IMR-90 (cell line): Measurements from ENCODE around the gene RCN2. TPM values are rescaled to one million over a fixed set of nuclear protein-coding genes. Genes with fewer than 3 reads are reported as not detected.

ENCODE experiments used
- ATAC-seq: fragments of 200-7000 bp; cut with Tn5 transposase; 2 replicates; pipeline ENCODE4 v1.9.1; 2020; ENCODE audit warnings: low read depth, mild to moderate bottlenecking, moderate library complexity
- BruUV-seq: library from RNA; stranded (reverse); fragments of 400-500 nt; replicated peaks from 2 replicates; lab custom pipeline; 2021; lab: Mats Ljungman, UMichigan
- CTCF ChIA-PET: fragments of 300-600 bp; formaldehyde crosslinking; extraction: SDS; loops from one replicate; lab custom pipeline; 2021; ENCODE audit warnings: antibody characterized with exemption; lab: Yijun Ruan, JAX
- POLR2A ChIA-PET: fragments of 300-600 bp; sonication (Branson Sonifier 250); formaldehyde crosslinking; loops from one replicate; lab custom pipeline; 2022; ENCODE audit warnings: antibody characterized with exemption; ENCODE audit not compliant: unreplicated experiment; lab: Charles Lee
- DNase-seq: peaks from one replicate; pipeline ENCODE4 v3.0.0; 2013
- H2AFZ ChIP-seq: replicated peaks from 2 replicates; pipeline ENCODE3; 2013; ENCODE audit warnings: low read length, mild to moderate bottlenecking; ENCODE audit not compliant: poor library complexity
- H2AK5ac ChIP-seq: 2 replicates; pipeline ENCODE4 v1.6.1; 2013; ENCODE audit warnings: low read depth, low read length, inconsistent platforms
- H2AK9ac ChIP-seq: replicated peaks from 2 replicates; pipeline ENCODE3; 2013; ENCODE audit warnings: mild to moderate bottlenecking, low read depth, low read length, moderate library complexity; ENCODE audit not compliant: poor library complexity
- H2BK120ac ChIP-seq: 2 replicates; pipeline ENCODE4 v1.6.1; 2013; ENCODE audit warnings: low read depth, low read length, inconsistent platforms
- H2BK15ac ChIP-seq: 3 replicates; pipeline ENCODE4 v1.6.1; 2013; ENCODE audit warnings: low read depth, low read length, inconsistent platforms
- H2BK20ac ChIP-seq: 2 replicates; pipeline ENCODE4 v1.6.1; 2013; ENCODE audit warnings: low read depth, mild to moderate bottlenecking, inconsistent platforms, low read length, moderate library complexity
- H2BK5ac ChIP-seq: 2 replicates; pipeline ENCODE4 v1.6.1; 2013; ENCODE audit warnings: mild to moderate bottlenecking, low read depth, low read length, inconsistent platforms; ENCODE audit not compliant: poor library complexity, severe bottlenecking
- H3K14ac ChIP-seq: replicated peaks from 2 replicates; pipeline ENCODE4 v1.6.1; 2013; ENCODE audit warnings: low read depth, low read length, inconsistent platforms
- H3K18ac ChIP-seq: 2 replicates; pipeline ENCODE4 v1.6.1; 2013; ENCODE audit warnings: low read depth, low read length, control low read depth
- H3K23ac ChIP-seq: 2 replicates; pipeline ENCODE4 v1.6.1; 2013; ENCODE audit warnings: low read depth, low read length, inconsistent platforms
- H3K27ac ChIP-seq: 2 replicates; pipeline ENCODE4 v1.5.1; 2013; ENCODE audit warnings: mild to moderate bottlenecking, control low read depth, low read length; ENCODE audit not compliant: insufficient read depth
- H3K27me3 ChIP-seq: 2 replicates; pipeline ENCODE4 v1.6.1; 2013; ENCODE audit warnings: low read length; ENCODE audit not compliant: control insufficient read depth, insufficient read depth
- H3K36me3 ChIP-seq: 2 replicates; pipeline ENCODE4 v1.6.1; 2013; ENCODE audit warnings: low read length, mixed read lengths; ENCODE audit not compliant: control insufficient read depth, insufficient read depth
- H3K4ac ChIP-seq: 2 replicates; pipeline ENCODE4 v1.6.1; 2013; ENCODE audit warnings: low read depth, low read length, inconsistent platforms
- H3K4me1 ChIP-seq: 2 replicates; pipeline ENCODE4 v1.6.1; 2013; ENCODE audit warnings: low read length, mixed read lengths; ENCODE audit not compliant: control insufficient read depth, insufficient read depth
- H3K4me2 ChIP-seq: 2 replicates; pipeline ENCODE4 v1.6.1; 2013; ENCODE audit warnings: low read depth, mild to moderate bottlenecking, control low read depth, low read length, moderate library complexity
- H3K4me3 ChIP-seq: 2 replicates; pipeline ENCODE4 v1.5.1; 2013; ENCODE audit warnings: low read depth, mild to moderate bottlenecking, control low read depth, low read length, moderate library complexity; ENCODE audit not compliant: insufficient read depth
- H3K56ac ChIP-seq: 2 replicates; pipeline ENCODE4 v1.6.1; 2013; ENCODE audit warnings: low read length, inconsistent platforms; ENCODE audit not compliant: insufficient read depth; ENCODE audit errors: extremely low read depth
- H3K79me1 ChIP-seq, 2 experiments: 2 replicates each; pipeline ENCODE4 v1.6.1; 2013; ENCODE audit warnings: low read length in 2 of 2, inconsistent platforms in 1 of 2, low read depth in 1 of 2
- H3K9ac ChIP-seq: 2 replicates; pipeline ENCODE4 v1.6.1; 2013; ENCODE audit warnings: low read depth, low read length, control low read depth
- H3K9me1 ChIP-seq: 2 replicates; pipeline ENCODE4 v1.6.1; 2013; ENCODE audit warnings: low read length, inconsistent platforms; ENCODE audit not compliant: insufficient read depth
- H3K9me3 ChIP-seq: 2 replicates; pipeline ENCODE4 v1.6.1; 2013; ENCODE audit warnings: low read length; ENCODE audit not compliant: control insufficient read depth, insufficient read depth
- H4K20me1 ChIP-seq: 2 replicates; pipeline ENCODE4 v1.6.1; 2013; ENCODE audit warnings: low read length, inconsistent platforms; ENCODE audit not compliant: insufficient read depth
- H4K5ac ChIP-seq: 2 replicates; pipeline ENCODE4 v1.6.1; 2013; ENCODE audit warnings: mild to moderate bottlenecking, low read depth, low read length, control low read depth
- H4K8ac ChIP-seq, 2 experiments: 2 replicates each; pipeline ENCODE4 v1.6.1; 2013; ENCODE audit warnings: low read depth in 2 of 2, low read length in 2 of 2, control low read depth in 1 of 2, inconsistent platforms in 1 of 2
- H4K91ac ChIP-seq: 2 replicates; pipeline ENCODE4 v1.6.1; 2013; ENCODE audit warnings: low read depth, low read length, inconsistent platforms; ENCODE audit not compliant: insufficient read depth
- CEBPB ChIP-seq: IDR thresholded peaks from 2 replicates; pipeline ENCODE4 v1.6.1; 2012; ENCODE audit warnings: low read depth, low read length, improper control_type of control experiment
- CHD1 ChIP-seq: IDR thresholded peaks from 2 replicates; pipeline ENCODE4 v1.6.1; 2012; ENCODE audit warnings: low read depth, low read length, improper control_type of control experiment
- ELK1 ChIP-seq: fragments of 150-350 bp; IDR thresholded peaks from 2 replicates; pipeline ENCODE4 v1.6.1; 2016; ENCODE audit warnings: low read depth, mild to moderate bottlenecking, low read length, moderate library complexity, borderline replicate concordance
- FOS ChIP-seq: fragments of 150-350 bp; IDR thresholded peaks from 2 replicates; pipeline ENCODE4 v1.6.1; 2016; ENCODE audit warnings: low read depth, low read length
- MAFK ChIP-seq: IDR thresholded peaks from 2 replicates; pipeline ENCODE4 v1.6.1; 2012; ENCODE audit warnings: low read depth, low read length, improper control_type of control experiment
- MAZ ChIP-seq: IDR thresholded peaks from 2 replicates; pipeline ENCODE4 v1.6.1; 2012; ENCODE audit warnings: low read depth, mild to moderate bottlenecking, low read length, improper control_type of control experiment, moderate library complexity, borderline replicate concordance
- MXI1 ChIP-seq: IDR thresholded peaks from 2 replicates; pipeline ENCODE4 v1.6.1; 2012; ENCODE audit warnings: low read depth, mild to moderate bottlenecking, low read length, moderate library complexity, borderline replicate concordance
- NFE2L2 ChIP-seq: fragments of 150-350 bp; IDR thresholded peaks from 2 replicates; pipeline ENCODE4 v1.6.1; 2016; ENCODE audit warnings: low read depth, mild to moderate bottlenecking, low read length
- POLR2A ChIP-seq: IDR thresholded peaks from 2 replicates; pipeline ENCODE4 v1.6.1; 2012; ENCODE audit warnings: mild to moderate bottlenecking, low read depth, low read length
- RAD21 ChIP-seq: IDR thresholded peaks from 2 replicates; pipeline ENCODE4 v1.6.1; 2012; ENCODE audit warnings: low read length, improper control_type of control experiment
- RCOR1 ChIP-seq: IDR thresholded peaks from 2 replicates; pipeline ENCODE4 v1.6.1; 2012; ENCODE audit warnings: mild to moderate bottlenecking, low read length, improper control_type of control experiment; ENCODE audit not compliant: insufficient replicate concordance
- RFX5 ChIP-seq: IDR thresholded peaks from 2 replicates; pipeline ENCODE4 v1.8.0; 2012; ENCODE audit warnings: low read depth, mild to moderate bottlenecking, low read length, moderate library complexity
- SMC3 ChIP-seq: fragments of 150-350 bp; IDR thresholded peaks from 2 replicates; pipeline ENCODE4 v1.6.1; 2016; ENCODE audit warnings: low read depth, mild to moderate bottlenecking, antibody characterized with exemption, low read length, moderate library complexity
- USF2 ChIP-seq: fragments of 150-350 bp; IDR thresholded peaks from 2 replicates; pipeline ENCODE4 v1.6.1; 2017; ENCODE audit warnings: mild to moderate bottlenecking, antibody characterized with exemption, low read length, low read depth
- WGBS, 2 experiments: methylation state at CpG; one replicate each; pipeline versions ENCODE4 v1.1.5 to v1.1.7; 2013; ENCODE audit warnings: missing lambda C conversion rate in 2 of 2; ENCODE audit not compliant: insufficient read length in 1 of 2; ENCODE audit errors: extremely low coverage in 2 of 2; 5-methylcytosine and 5-hydroxymethylcytosine counted together
- dilution Hi-C: fragments of 300-500 bp; cut with HindIII; formaldehyde crosslinking; loops from one replicate; pipeline ENCODE4 v1.14.3; 2018; ENCODE audit warnings: low sequenced_read_pairs; ENCODE audit not compliant: unreplicated experiment
- in situ Hi-C: fragments of 300-500 bp; cut with MboI; formaldehyde crosslinking; loops from 3 replicates; pipeline ENCODE4 v1.14.3; 2019; ENCODE audit warnings: low sequenced_read_pairs, inconsistent platforms, mixed read lengths
- intact Hi-C: fragments of 100-400 bp; cut with micrococcal nuclease; formaldehyde crosslinking; loops from 2 replicates; pipeline ENCODE4 v1.10.0; 2022
- polyA plus RNA-seq, 3 experiments: library from polyadenylated mRNA; depleted of rRNA; stranded (reverse); fragments of >200 nt; gene quantifications; 2 replicates each; pipeline ENCODE4 v1.2.3, GENCODE V29; 2012; ENCODE audit warnings: low replicate concordance in 1 of 3
- total RNA-seq: library from RNA; depleted of rRNA; stranded (reverse); fragments of >200 nt; gene quantifications from 2 replicates; pipeline ENCODE4 v1.2.3, GENCODE V29; 2012
- TF ChIP-seq, protein P1 (sequence below): conservative IDR thresholded peaks from 2 replicates; pipeline ENCODE4 v1.5.1; 2012; ENCODE audit warnings: mild to moderate bottlenecking, low read depth, low read length, improper control_type of control experiment

Gene RCN2
- total and polyA plus RNA-seq, 2 of the 4 experiments (the other 2 are of a cell fraction): 12.0 to 56.5 TPM

- Histone ChIP-seq H4K5ac (no peak overlapping the region), H3K4me2 (no peak overlapping the region), H3K14ac (no peak overlapping the region; the same call in 1 of the 2 replicates), H2AK5ac (no peak overlapping the region), H4K8ac (no peak overlapping the region), H3K9ac (no peak overlapping the region), H4K20me1 (no peaks in the 10 kb centered on the region), H3K56ac (no peak overlapping the region), H3K23ac (no peak overlapping the region), H3K9me3 (0 out of 2 replicates have a peak, but pooled peaks cover 5% of the 10 kb centered on the region), H2BK5ac (no peak overlapping the region), H3K9me1 (no peaks in the 10 kb centered on the region), H3K4ac (no peak overlapping the region), H4K91ac (no peak overlapping the region), H2BK120ac (no peak overlapping the region), H3K27ac (no peak overlapping the region), H3K27me3 (peaks cover 36% of the 10 kb centered on the region), H3K36me3 (no peaks in the 10 kb centered on the region), H2AFZ (no peak overlapping the region), H3K79me1 (no peaks in the 10 kb centered on the region), H3K18ac (no peak overlapping the region), H3K4me3 (no peak overlapping the region), H2BK20ac (no peak overlapping the region), H3K4me1 (no peaks in the 10 kb centered on the region), H2BK15ac (no peak overlapping the region), H2AK9ac (no peak overlapping the region)
- DNase-seq (no peak), ATAC-seq (no peak)
- CTCF ChIA-PET: no interaction called here
- dilution Hi-C loops: no loop called here
- BruUV-seq: no TSS peak
- no CpG with 5 or more reads among the region's 4 CpGs for WGBS, 2 experiments
- in situ Hi-C loops: no loop called here
- intact Hi-C loops: no loop called here
- POLR2A ChIA-PET: no interaction called here
- TF ChIP-seq FOS (no peak), SMC3 (no peak), ELK1 (no peak), MAFK (no peak), MXI1 (no peak), MAZ (no peak), USF2 (no peak), NFE2L2 (no peak), CHD1 (no peak), POLR2A (no peak), RCOR1 (no peak), RFX5 (no peak), RAD21 (no peak), CEBPB (no peak)
- TF ChIP-seq, protein P1, sequence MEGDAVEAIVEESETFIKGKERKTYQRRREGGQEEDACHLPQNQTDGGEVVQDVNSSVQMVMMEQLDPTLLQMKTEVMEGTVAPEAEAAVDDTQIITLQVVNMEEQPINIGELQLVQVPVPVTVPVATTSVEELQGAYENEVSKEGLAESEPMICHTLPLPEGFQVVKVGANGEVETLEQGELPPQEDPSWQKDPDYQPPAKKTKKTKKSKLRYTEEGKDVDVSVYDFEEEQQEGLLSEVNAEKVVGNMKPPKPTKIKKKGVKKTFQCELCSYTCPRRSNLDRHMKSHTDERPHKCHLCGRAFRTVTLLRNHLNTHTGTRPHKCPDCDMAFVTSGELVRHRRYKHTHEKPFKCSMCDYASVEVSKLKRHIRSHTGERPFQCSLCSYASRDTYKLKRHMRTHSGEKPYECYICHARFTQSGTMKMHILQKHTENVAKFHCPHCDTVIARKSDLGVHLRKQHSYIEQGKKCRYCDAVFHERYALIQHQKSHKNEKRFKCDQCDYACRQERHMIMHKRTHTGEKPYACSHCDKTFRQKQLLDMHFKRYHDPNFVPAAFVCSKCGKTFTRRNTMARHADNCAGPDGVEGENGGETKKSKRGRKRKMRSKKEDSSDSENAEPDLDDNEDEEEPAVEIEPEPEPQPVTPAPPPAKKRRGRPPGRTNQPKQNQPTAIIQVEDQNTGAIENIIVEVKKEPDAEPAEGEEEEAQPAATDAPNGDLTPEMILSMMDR: no peak
Observed at GRCh38 chr15:76974456-76975036, 43.0 kb downstream of the RCN2 start.
